HG03159 (cell line): ENCODE data around the gene FER.
"Not testable (repeated sequence)": the region's sequence is repeated elsewhere in the genome, so short reads cannot be mapped to it uniquely, and the experiment has no call there.

Experiments used
- ATAC-seq: cut with Tn5 transposase; IDR thresholded peaks from one replicate; pipeline ENCODE4 v1.9.1; 2021; ENCODE audit warnings: mild to moderate bottlenecking, moderate library complexity; ENCODE audit not compliant: unreplicated experiment

Gene FER

DNA sequence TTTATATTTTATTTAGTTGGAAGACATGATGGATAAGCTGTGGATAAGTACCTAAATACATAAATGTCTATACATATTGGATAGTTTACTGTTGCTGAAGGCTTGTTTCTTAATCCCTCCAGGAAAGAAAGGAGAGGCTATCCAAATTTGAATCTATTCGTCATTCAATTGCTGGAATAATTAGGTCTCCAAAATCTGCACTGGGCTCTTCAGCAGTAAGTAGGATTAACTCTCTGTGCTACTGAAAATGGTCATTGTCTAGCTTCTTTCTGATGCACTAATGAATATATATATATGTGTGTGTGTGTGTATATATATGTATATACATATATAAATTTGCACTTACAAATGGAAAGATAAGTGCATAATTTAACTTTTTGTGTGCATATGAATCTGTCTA is 198.3 kb downstream of the FER start:
- ATAC-seq, result no peak

DNA sequence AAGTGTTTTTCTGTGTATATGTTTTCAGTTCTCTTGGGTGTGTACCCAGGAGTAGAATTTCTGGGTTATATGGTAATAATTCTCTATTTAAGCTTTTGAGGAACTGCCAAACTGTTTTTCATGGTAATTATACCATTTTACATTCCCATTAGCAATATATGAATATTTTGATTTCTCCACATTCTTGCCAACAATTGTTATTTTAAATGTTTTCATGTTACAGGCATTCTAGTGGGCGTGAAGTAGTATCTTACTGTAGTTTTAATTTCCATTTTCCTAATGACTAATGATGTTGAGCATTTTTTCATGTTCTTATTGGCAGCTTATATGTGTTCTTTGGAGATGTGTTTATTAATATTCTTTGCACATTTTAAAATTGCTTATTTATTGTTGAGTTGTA is 199.5 kb downstream of the FER start:
- ATAC-seq, result no peak

DNA sequence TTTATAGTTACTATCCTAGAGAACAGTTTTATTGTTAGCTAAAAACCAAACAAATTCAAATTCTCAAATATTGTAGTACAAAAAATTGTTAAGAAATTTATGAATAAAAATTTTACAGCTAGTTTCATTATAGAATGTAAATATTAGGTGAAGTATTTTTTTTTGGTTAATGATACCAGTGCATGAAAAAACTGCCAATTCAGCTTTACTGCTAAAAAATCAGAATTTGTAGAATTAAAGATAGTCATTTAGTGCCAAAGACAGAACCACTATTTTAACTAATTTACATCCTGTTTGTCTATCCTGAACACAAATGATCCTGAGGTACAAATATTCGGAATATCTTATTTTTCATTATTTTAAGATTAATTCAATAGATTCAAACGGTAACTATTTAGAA is 202.6 kb downstream of the FER start:
- no peak for ATAC-seq

DNA sequence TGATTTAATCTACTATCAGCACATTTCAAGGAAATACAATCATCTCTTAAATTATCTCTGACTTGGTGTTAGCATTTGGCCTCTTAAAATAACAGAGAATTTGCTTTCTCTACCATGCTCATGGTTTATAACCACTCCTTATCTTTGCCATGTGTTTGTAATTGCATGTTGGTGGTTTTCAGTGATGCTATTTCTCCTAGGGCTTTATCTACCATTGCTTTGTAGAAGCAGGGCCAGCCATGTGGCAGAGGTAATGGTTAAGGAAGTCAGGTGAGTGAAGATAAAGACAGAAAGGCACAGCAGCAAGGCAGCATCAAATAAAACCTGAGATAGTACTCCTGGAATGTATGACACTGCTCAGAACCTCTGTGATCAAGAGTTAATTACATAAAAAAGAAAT is 206.2 kb downstream of the FER start:
- no peak for ATAC-seq

DNA sequence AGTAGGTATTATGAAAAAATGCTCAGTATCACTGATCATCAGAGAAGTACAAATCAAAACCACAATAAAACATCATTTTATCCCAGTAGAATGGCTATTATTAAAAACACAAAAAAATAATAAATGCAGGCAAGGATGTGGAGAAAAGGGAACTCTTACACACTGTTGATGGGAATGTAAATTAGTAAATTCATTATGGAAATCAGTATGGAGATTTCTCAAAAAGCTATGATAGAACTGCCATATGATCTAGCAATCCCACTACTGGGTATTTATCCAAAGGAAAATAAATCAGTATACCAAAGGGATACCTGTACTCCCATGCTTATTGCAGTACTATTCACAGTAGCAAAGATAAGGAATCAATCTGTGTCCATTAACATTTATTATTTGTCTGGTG is 209.6 kb downstream of the FER start:
- ATAC-seq, result no peak

DNA sequence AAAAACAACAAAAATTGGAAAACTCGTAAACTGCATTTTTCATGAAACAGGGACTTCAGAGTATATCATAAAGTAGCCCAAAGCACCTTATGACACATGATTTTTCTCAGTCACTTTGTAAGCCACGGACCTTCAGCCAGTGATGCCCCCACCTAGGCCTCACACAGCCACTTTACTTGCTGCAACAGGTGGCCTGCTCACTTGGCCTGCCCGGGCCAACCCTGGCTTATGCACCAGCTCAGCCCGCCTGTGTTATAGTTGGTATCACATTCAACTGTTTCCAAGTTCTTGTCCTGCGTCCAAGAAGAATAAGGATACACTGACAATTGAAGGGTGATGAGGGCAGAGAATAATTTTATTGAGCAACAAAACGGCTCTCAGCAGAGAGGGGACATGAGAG is 219.2 kb downstream of the FER start:
- no peak for ATAC-seq

DNA sequence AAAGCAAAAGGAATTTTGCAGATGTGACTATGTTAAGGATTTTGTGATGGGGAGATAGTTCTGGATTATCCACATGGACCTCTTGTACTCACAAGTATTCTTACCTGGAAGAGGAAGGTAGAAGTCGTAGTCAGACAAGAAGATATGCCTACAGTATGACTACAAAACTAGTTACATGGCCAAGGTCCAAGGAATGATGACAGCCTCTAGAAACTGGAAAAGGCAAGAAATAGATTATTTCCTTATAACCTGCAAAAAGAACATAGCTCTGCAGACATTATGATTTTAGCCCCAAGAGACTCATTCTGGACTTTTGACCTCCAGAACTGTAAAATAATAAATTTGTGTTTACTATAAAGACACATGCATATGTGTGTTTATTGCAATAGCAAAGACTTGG is 226.9 kb downstream of the FER start:
- ATAC-seq, result no peak

DNA sequence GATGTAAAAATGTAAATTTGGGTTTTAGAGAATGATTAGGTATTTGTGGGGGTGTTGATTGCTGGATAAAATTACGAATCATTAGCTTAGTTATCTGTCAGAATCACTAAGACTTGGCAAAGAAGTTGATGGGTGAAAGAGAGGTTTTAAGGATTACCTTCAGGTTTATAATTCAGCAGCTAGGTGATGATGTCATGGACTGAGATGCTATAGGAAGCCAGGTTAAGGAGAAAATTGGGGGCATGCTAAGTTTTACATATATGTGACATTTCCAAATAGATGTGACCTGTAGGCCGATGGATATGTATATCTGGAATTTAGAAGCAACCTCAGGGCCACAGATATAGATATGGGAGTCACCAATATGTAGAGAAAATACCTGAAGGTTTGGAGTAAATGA is 228.0 kb downstream of the FER start:
- ATAC-seq, result no peak

DNA sequence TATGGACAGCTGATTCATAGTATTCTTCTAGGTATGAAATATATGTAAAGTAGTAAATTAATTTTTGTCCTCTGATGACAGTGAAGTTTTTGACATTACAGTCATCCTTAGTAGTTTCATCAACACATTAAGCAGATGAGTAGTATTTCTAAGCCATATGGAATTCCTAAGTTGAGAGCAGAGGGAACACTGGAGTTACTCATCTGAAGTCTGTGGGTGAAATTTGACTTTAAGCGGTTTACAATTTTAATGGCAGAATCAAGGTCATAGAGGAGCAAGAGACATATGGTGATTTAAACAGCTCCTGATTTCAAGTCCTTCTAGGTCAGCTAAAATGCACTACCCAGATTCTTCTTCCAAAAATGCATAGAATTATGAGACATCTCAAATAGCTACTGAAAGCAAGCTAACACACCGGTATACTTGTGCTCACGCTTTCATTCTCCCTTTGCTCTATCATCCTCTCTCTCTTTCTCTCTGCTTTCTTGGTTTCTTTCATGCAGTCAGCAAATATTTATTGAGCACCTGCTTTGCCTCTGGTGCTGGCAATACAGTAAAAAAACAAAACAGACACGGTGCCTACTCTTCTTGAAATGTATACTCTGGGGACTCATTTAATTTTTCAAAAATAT is 235.9 kb downstream of the FER start:
- ATAC-seq, result no peak

DNA sequence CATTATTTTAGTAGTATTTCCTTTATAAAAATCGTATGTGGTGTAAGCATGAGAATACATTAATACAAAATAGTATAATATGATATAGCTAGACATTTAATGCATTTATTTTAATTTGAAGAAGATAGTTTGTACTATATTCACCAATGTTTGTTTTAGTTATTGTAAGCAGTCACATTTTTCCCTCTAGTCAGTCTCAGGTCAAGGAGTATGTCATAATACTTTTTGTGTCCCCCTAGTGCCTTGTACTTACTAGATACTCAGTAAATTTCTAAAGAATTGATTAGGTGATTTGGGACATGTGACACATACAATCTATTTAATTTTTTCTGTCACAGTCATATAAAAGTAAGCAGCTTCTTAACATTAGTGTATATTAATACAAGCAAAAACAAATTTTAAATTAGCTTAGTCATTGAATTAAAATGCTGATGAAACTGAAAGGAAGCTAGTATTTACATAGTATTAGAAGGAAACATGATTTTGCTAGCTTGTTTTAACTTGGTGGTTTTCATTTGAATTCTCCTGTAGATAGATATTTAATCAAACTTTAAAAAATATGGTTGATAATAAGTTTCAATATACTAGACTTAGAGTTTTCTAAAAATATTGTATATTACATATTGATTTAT is 242.2 kb downstream of the FER start:
- no peak for ATAC-seq

DNA sequence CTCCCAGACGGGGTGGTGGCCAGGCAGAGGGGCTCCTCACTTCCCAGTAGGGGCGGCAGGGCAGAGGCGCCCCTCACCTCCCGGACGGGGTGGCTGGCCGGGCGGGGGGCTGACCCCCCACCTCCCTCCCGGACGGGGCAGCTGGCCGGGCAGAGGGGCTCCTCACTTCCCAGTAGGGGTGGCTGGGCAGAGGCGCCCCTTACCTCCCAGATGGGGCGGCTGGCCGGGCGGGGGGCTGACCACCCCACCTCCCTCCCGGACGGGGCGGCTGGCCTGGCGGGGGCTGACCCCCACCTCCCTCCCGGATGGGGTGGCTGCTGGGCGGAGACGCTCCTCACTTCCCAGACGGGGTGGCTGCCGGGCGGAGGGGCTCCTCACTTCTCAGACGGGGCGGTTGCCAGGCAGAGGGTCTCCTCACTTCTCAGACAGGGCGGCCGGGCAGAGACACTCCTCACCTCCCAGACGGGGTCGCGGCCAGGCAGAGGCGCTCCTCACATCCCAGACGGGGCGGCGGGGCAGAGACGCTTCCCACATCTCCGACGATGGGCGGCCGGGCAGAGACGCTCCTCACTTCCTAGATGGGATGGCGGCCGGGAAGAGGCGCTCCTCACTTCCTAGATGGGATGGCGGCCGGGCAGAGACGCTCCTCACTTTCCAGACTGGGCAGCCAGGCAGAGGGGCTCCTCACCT is 244.8 kb downstream of the FER start:
- not testable (repeated sequence) for ATAC-seq

DNA sequence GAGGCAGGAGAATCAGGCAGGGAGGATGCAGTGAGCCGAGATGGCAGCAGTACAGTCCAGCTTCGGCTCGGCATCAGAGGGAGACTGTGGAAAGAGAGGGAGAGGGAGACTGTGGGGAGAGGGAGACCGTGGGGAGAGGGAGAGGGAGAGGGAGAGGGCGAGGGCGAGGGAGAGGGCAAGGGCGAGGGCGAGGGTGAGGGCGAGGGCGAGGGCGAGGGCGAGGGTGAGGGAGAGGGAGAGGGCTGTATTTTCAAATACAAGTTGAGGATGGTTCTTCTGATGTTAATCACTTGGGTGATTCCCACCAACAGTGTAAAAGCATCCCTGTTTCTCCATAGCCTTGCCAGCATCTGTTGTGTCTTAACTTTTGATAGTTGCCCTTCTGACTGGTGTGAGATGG is 245.7 kb downstream of the FER start:
- ATAC-seq, result not testable (repeated sequence)

DNA sequence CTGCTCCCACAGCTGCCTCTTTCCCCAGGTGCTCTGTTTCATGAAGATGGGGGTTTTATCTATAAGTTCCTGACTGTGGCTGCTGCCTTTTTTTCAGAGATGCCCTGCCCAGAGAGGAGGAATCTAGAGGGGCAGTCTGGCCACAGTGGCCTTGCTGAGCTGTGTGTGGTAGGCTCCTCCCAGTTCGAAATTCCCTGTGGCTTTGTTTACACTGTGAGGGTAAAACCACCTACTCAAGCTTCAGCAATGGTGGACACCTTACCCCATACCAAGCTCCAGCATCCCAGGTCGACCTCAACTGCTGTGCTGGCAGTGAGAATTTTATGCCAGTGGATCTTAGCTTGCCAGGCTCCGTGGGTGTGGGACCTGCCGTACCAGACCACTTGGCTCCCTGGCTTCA is 250.0 kb downstream of the FER start:
- ATAC-seq, result no peak

DNA sequence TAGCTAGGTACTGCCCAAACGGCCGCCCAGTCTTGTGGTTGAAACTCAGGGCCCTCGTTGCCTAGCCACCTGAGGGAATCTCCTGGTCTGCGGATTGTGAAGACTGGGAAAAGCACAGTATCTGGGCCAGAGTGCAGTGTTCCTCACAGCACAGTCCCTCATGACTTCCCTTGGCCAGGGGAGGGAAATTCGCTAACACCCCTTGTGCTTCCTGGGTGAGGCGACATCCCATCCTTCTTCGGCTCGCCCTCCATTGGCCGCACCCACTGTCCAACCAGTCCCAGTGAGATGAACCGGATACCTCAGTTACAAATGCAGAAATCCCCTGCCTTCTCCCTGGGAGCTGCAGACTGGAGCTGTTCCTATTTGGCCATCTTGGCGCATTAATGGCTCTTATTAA is 250.5 kb downstream of the FER start:
- no peak for ATAC-seq

DNA sequence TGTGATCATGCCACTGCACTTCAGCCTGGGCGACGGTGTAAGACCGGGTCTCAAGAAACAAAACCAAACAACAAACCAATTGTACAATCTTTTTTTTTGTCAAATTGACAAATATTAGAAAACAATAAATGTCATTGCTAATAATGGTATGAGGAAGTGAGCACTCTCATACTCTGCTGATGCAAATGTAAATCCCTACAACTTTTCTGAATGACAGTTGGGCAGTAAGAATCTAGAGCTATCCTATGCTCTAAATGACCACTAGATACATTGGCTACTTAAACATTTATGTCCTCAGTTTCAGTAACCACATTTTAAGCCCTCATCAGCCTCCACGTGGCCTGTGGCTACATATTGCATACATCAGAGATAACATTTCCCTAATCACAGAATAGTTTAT is 256.2 kb downstream of the FER start:
- ATAC-seq, result peak; percentile 78

DNA sequence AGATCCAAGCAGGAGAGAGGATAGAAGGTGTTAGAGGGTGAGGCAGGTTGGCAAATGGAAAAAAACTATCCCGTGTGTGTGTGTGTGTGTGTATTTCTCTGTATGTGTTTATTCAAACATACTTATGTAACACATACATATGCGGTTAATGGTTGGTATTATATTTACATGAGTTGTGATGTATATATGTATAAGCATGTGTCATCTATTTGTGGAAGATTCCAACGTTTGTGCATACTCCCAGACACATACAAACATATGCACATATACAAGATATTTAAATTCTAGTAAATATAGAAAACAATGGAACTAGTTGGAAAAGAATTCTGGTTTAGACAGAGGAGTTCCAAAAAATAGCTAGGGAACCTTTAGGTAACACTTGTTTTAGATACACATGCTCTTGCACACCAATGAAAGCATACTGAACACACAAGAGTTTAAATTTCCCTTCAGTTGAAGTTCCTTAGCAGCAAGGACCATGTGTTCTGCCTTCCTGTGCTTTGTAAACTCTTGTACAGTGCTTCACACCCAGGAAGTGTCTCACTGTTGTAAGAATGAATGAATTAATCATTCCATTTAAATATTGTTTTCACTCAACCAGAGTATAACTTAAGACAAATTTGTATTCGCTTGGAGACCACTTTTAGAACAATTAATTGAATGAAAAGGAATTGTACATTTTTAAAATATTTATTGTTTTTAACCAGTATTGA is 257.8 kb downstream of the FER start:
- ATAC-seq, result no peak

DNA sequence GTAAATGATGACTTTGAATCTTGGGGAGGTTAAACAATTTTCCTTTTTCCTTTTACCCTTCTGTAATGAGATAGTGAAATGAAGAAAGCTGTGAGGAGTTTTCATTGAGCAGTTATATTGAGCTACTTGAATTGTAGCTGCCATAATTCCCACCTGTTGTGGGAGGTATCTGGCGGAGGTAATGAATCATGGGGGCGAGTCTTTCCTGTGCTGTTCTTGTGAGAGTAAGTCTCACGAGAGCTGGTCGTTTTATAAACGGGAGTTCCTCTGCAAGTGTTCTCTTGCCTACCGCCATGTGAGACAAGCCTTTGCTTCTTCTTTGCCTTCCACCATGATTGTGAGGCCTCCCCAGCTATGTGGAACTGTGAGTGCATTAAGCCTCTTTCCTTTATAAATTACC is 258.4 kb downstream of the FER start:
- ATAC-seq, result no peak

DNA sequence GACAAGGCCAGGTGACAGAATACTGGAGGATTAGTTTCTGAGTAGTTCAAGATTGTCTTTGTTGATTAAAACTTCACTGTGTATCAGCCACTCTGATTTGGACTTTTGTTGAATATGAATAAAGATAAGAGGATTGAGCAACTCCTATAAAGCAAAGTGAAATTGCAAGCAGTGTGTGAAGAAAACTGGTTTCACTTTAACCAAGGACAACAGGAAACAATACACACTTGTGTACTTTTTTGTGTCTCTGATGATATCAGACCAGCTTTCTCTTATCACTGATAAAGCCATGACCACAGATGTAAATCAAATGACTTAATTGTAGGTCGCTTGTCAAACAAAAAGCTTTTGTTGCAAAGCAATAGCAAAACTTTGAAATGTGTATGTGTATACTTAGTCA is 268.6 kb downstream of the FER start:
- peak; percentile 67 for ATAC-seq

DNA sequence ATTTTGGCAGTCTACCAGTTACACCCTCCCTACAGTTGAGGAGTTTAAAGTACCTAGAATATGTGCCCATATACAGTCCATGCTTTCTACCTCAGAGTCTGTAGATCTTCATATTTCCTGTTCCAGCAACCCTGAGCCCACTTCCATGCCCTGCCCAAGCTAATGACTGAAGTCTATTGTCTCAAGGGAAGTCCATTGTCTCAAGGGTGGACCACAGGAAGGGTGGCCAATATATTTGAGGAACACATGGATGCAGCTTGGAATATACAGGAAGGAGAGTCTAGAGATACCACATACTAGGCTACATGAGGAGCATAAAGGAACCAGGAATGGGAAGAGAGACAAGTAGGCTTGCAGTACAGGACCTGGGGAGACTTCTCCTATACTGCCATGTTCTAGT is 274.4 kb downstream of the FER start:
- no peak for ATAC-seq

DNA sequence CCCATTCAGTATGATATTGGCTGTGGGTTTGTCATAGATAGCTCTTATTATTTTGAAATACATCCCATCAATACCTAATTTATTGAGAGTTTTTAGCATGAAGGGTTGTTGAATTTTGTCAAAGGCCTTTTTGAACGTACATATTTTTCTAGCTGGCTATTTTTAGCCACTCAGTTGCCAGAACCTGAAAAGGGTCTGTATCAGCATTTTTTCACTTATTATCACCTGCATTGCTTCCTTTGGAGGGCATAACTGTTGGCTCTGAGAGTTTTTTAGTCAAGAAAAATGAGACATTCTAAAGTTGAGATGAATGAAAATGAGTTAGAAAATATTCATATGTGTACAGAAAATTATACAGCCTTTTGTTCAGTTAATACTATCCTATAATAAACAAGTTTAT is 278.0 kb downstream of the FER start:
- ATAC-seq, result not testable (repeated sequence)

DNA sequence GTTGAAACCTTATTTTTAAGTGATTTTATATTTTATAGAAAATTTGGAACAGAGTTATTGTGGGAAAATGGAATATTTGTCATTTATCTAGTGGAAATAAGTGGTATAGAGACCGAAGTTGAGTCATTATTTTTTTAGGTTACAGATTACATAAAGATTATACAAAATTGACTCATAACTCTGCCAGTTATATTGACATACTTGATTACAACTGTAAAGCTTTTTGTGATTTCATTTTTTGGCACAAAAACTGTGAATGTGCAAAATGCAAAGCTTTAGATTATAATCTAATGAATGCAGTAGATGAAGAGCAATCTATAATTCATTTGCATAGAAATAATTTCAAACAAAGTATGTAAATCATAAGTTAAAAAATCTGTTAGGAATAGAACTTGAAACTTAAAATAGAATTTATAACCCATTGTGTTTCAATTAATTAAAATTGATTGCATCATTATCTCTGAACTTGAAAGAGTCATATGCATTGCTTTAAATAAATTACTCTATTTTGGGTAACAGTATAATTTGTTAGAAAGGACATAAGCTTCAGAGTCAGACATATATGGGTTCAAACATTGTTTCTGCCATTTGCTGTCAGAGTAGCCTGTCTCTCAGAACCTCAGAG is 280.4 kb downstream of the FER start:
- ATAC-seq, result no peak
